Measurements from ENCODE around the gene TBL1X. TPM values are rescaled to one million over a fixed set of nuclear protein-coding genes. Genes with fewer than 3 reads are reported as not detected.

TBL1X gene
- total RNA-seq, 6 experiments from 2014 or later: 18.0 to 40.7 (median 20.8) TPM

GRCh38 chrX:9610771-9611392, 146.0 kb downstream of the TBL1X start:
- Histone ChIP-seq H3K9me3 (no peaks in the 10 kb centered on the region), H3K27me3 (no peaks in the 10 kb centered on the region), H3K36me3 (no peaks in the 10 kb centered on the region), H3K27ac (peak overlapping the region in 2 of 3 donors; percentile 27 to 38), H3K4me3 (no peak overlapping the region), H3K4me1 (peaks cover 0 to 36% (median 8%) of the 10 kb centered on the region in 4 donors)
- TF ChIP-seq CTCF (IDR thresholded peaks at IDR 0.05) (no peak), POLR2A (IDR thresholded peaks at IDR 0.05) (no peak)
- intact Hi-C loops (cut with DNase I): no loop called here
- no peak for DNase-seq
- 16% methylated on average over 5 of the region's 5 CpGs for WGBS (ENCODE audit: insufficient coverage, low coverage, low lambda C conversion rate, missing lambda C conversion rate)
- peak; percentile 54 to 59 (median 56) for ATAC-seq

- Histone ChIP-seq H3K4me1 (peaks cover 0 to 29% (median 5%) of the 10 kb centered on the region in 4 donors), H3K36me3 (no peaks in the 10 kb centered on the region), H3K9me3 (no peaks in the 10 kb centered on the region), H3K4me3 (peak overlapping the region in 2 of 3 donors; percentile 12 to 24), H3K27me3 (no peaks in the 10 kb centered on the region), H3K27ac (peak overlapping the region in 1 of 3 donors; percentile 38)
- TF ChIP-seq POLR2A (IDR thresholded peaks at IDR 0.05): no peak
- no peak for TF ChIP-seq CTCF (IDR thresholded peaks at IDR 0.05)
- DNase-seq (peak in 2 of 3 donors; percentile 50 to 60), ATAC-seq (peak; percentile 77 to 83 (median 80))
- intact Hi-C loops (cut with DNase I): no loop called here
- WGBS (ENCODE audit: insufficient coverage, low coverage, low lambda C conversion rate, missing lambda C conversion rate): 40% methylated on average over 16 of the region's 16 CpGs
Observed at GRCh38 chrX:9611436-9612145, 146.7 kb downstream of the TBL1X start.

- intact Hi-C loops (cut with DNase I): no loop called here
- Histone ChIP-seq H3K27ac (peak overlapping the region in 1 of 3 donors; percentile 38), H3K27me3 (no peaks in the 10 kb centered on the region), H3K9me3 (no peaks in the 10 kb centered on the region), H3K4me3 (peak overlapping the region in 1 of 3 donors; percentile 24), H3K36me3 (no peaks in the 10 kb centered on the region), H3K4me1 (peaks cover 0 to 26% (median 3%) of the 10 kb centered on the region in 4 donors)
- ATAC-seq: no peak
- WGBS (ENCODE audit: insufficient coverage, low coverage, low lambda C conversion rate, missing lambda C conversion rate): 41% methylated on average over 4 of the region's 4 CpGs
- DNase-seq: no peak
- no peak for TF ChIP-seq POLR2A (IDR thresholded peaks at IDR 0.05)
- TF ChIP-seq CTCF (IDR thresholded peaks at IDR 0.05): no peak
Observed at GRCh38 chrX:9612146-9612505, 147.3 kb downstream of the TBL1X start.

GRCh38 chrX:9614016-9614415, 149.2 kb downstream of the TBL1X start:
- no peaks in the 10 kb centered on the region for H3K36me3 ChIP-seq
- H3K9me3 ChIP-seq: no peaks in the 10 kb centered on the region
- no peak for TF ChIP-seq POLR2A (IDR thresholded peaks at IDR 0.05)
- TF ChIP-seq CTCF (IDR thresholded peaks at IDR 0.05): no peak
- WGBS (ENCODE audit: insufficient coverage, low coverage, low lambda C conversion rate, missing lambda C conversion rate): 100% methylated on average over 1 of the region's 1 CpG
- ATAC-seq: no peak
- no peaks in the 10 kb centered on the region for H3K27me3 ChIP-seq
- peaks cover 0 to 19% (median 0%) of the 10 kb centered on the region in 4 donors for H3K4me1 ChIP-seq
- no peak overlapping the region for H3K27ac ChIP-seq
- no peak overlapping the region for H3K4me3 ChIP-seq
- no peak for DNase-seq
- intact Hi-C loops (cut with DNase I): no loop called here
